Gastroesophageal sphincter (tissue), 3 donors: ENCODE results near the gene CCN5.

Experiments
- EP300 ChIP-seq: sonication (generic); formaldehyde crosslinking; IDR thresholded peaks from one replicate; pipeline ENCODE4 v1.6.1; 2017; ENCODE audit warnings: antibody characterized with exemption, mild to moderate bottlenecking
- POLR2A ChIP-seq, 2 donors: fragments of 450-650 bp; IDR thresholded peaks; one replicate each; pipeline ENCODE4 v1.6.1; 2017; ENCODE audit warnings: antibody characterized with exemption in 2 of 2, mild to moderate bottlenecking in 2 of 2, moderate library complexity in 1 of 2
- TF ChIP-seq, protein P1 (sequence below), 4 experiments: fragments of 200-600 bp in 2 of 4; fragments of 450-650 bp in 2 of 4; sonication (generic) in 1 of 4; IDR thresholded peaks; one replicate each; pipeline ENCODE4 v1.5.1; 2017 to 2019; ENCODE audit warnings: antibody characterized with exemption in 4 of 4, mild to moderate bottlenecking in 2 of 4, moderate library complexity in 2 of 4

DNA sequence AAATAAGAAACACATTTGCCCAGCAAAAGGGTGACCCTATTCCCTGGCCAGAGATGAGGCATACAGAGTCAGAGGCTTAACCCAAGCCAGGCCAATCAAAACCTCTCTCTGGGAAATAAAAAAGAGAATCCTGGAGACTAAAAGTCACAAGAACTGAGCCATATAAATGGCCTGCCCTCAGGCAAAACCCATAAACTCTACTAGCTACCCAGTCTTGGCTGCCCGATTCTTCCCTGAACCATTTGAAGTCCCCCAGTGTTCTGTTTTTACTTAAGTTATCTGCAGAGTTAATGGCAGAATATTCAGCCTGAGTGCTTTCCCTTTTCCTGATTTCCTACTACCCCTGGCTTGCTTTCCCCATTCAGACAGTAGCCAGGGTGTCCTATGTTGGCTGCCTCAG is 44.4 kb downstream of the CCN5 start:
- TF ChIP-seq POLR2A (IDR thresholded peaks at IDR 0.05) (no peak), EP300 (no peak)
- TF ChIP-seq, protein P1, sequence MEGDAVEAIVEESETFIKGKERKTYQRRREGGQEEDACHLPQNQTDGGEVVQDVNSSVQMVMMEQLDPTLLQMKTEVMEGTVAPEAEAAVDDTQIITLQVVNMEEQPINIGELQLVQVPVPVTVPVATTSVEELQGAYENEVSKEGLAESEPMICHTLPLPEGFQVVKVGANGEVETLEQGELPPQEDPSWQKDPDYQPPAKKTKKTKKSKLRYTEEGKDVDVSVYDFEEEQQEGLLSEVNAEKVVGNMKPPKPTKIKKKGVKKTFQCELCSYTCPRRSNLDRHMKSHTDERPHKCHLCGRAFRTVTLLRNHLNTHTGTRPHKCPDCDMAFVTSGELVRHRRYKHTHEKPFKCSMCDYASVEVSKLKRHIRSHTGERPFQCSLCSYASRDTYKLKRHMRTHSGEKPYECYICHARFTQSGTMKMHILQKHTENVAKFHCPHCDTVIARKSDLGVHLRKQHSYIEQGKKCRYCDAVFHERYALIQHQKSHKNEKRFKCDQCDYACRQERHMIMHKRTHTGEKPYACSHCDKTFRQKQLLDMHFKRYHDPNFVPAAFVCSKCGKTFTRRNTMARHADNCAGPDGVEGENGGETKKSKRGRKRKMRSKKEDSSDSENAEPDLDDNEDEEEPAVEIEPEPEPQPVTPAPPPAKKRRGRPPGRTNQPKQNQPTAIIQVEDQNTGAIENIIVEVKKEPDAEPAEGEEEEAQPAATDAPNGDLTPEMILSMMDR (IDR thresholded peaks at IDR 0.05): no peak
